GM23338 (cell line): Measurements from ENCODE around the gene TBPL1. TPM values are rescaled to one million over a fixed set of nuclear protein-coding genes. Genes with fewer than 3 reads are reported as not detected.
A peak's percentile ranks its signal among the peaks of the same experiment; 100 is the strongest.

Source experiments
- ATAC-seq: fragments of 200-7000 bp; cut with Tn5 transposase; 3 replicates; pipeline ENCODE4 v1.9.1; 2020
- DNase-seq: peaks from one replicate; pipeline ENCODE4 v3.0.0-alpha.2; 2015; ENCODE audit warnings: low spot score
- H2AFZ ChIP-seq: fragments of 200-600 bp; sonication (generic); 2 replicates; pipeline ENCODE4 v1.8.0; 2016; ENCODE audit warnings: antibody characterized with exemption, mild to moderate bottlenecking, moderate library complexity
- H3F3A ChIP-seq: fragments of 200-600 bp; sonication (generic); replicated peaks from 2 replicates; pipeline ENCODE4 v1.8.0; 2017; ENCODE audit warnings: antibody characterized with exemption, mixed run types, low read depth
- H3K27ac ChIP-seq: fragments of 200-600 bp; sonication (generic); 2 replicates; pipeline ENCODE4 v1.6.1; 2016; ENCODE audit warnings: low read depth
- H3K27me3 ChIP-seq: fragments of 200-600 bp; sonication (generic); 2 replicates; pipeline ENCODE4 v1.8.0; 2016; ENCODE audit warnings: mild to moderate bottlenecking, mixed run types, moderate library complexity; ENCODE audit not compliant: insufficient read depth
- H3K36me3 ChIP-seq: fragments of 200-600 bp; sonication (generic); 2 replicates; pipeline ENCODE4 v1.8.0; 2016; ENCODE audit warnings: mild to moderate bottlenecking; ENCODE audit not compliant: insufficient read depth
- H3K4me1 ChIP-seq: fragments of 200-600 bp; sonication (generic); 2 replicates; pipeline ENCODE4 v1.8.0; 2016; ENCODE audit warnings: mild to moderate bottlenecking, moderate library complexity; ENCODE audit not compliant: insufficient read depth
- H3K4me2 ChIP-seq: fragments of 200-600 bp; sonication (generic); 2 replicates; pipeline ENCODE4 v1.7.1; 2017; ENCODE audit warnings: mixed run types
- H3K4me3 ChIP-seq: fragments of 200-600 bp; sonication (generic); 2 replicates; pipeline ENCODE4 v1.6.1; 2016; ENCODE audit warnings: mixed run types
- H3K79me2 ChIP-seq: fragments of 200-600 bp; sonication (generic); replicated peaks from 2 replicates; pipeline ENCODE4 v1.8.0; 2017; ENCODE audit warnings: mild to moderate bottlenecking; ENCODE audit not compliant: insufficient read depth
- H3K9me2 ChIP-seq: fragments of 200-600 bp; sonication (generic); 2 replicates; pipeline ENCODE4 v1.8.0; 2017; ENCODE audit not compliant: insufficient read depth
- H4K20me1 ChIP-seq: fragments of 200-600 bp; sonication (generic); replicated peaks from 2 replicates; pipeline ENCODE4 v1.8.0; 2017; ENCODE audit warnings: mild to moderate bottlenecking; ENCODE audit not compliant: insufficient read depth
- H3K27ac Mint-ChIP-seq: 2 replicates; pipeline ENCODE4 v1.8.0; 2020; ENCODE audit warnings: inconsistent platforms, mild to moderate bottlenecking, moderate library complexity, mixed read lengths
- H3K27me3 Mint-ChIP-seq: 3 replicates; pipeline ENCODE4 v1.8.0; 2022; ENCODE audit warnings: low read depth, mild to moderate bottlenecking, moderate library complexity, mixed read lengths, inconsistent platforms; ENCODE audit not compliant: insufficient read depth, poor library complexity
- H3K36me3 Mint-ChIP-seq: 3 replicates; pipeline ENCODE4 v1.8.0; 2021; ENCODE audit warnings: low read depth, mild to moderate bottlenecking, inconsistent platforms, moderate library complexity, mixed read lengths
- H3K4me1 Mint-ChIP-seq: 3 replicates; pipeline ENCODE4 v1.8.0; 2020; ENCODE audit warnings: mild to moderate bottlenecking, inconsistent platforms, mixed read lengths
- H3K4me3 Mint-ChIP-seq: 3 replicates; pipeline ENCODE4 v1.8.0; 2021; ENCODE audit warnings: moderate library complexity, mild to moderate bottlenecking, inconsistent platforms, mixed read lengths
- H3K9me3 Mint-ChIP-seq: 3 replicates; pipeline ENCODE4 v1.8.0; 2020; ENCODE audit warnings: moderate library complexity, mild to moderate bottlenecking, inconsistent platforms, mixed read lengths
- CTCF ChIP-seq, 2 experiments: fragments of 200-600 bp in 1 of 2; sonication (generic) in 1 of 2; conservative IDR thresholded peaks; 2 replicates each; pipeline versions ENCODE4 v1.5.1 to v1.6.1; 2016 to 2017; ENCODE audit warnings: antibody characterized with exemption in 2 of 2, low read depth in 2 of 2, mild to moderate bottlenecking in 2 of 2, moderate library complexity in 1 of 2
- STAT1 ChIP-seq: IDR thresholded peaks from one replicate; pipeline ENCODE4 v1.6.1; 2016; ENCODE audit warnings: antibody characterized with exemption; ENCODE audit not compliant: unreplicated experiment
- ZNF462 ChIP-seq: fragments of 250-450 bp; sonication (Bioruptor Pico); IDR thresholded peaks from 2 replicates; pipeline ENCODE4 v1.5.0; 2020; ENCODE audit warnings: mild to moderate bottlenecking, moderate library complexity
- polyA plus RNA-seq: library from polyadenylated mRNA; unstranded; fragments of >200 nt; fragmentation: Nextera tagmentation; extraction: Ambion mirVana; gene quantifications from 2 replicates; pipeline ENCODE4 v1.2.1, GENCODE V29; 2016
- total RNA-seq: library from RNA; depleted of rRNA; stranded (reverse); fragments of >200 nt; shearing (Covaris generic); gene quantifications from 2 replicates; pipeline ENCODE4 v1.2.3, GENCODE V29; 2014

The TBPL1 gene
- total and polyA plus RNA-seq, 2 experiments from 2014 or later: 72.9 to 139 TPM

DNA sequence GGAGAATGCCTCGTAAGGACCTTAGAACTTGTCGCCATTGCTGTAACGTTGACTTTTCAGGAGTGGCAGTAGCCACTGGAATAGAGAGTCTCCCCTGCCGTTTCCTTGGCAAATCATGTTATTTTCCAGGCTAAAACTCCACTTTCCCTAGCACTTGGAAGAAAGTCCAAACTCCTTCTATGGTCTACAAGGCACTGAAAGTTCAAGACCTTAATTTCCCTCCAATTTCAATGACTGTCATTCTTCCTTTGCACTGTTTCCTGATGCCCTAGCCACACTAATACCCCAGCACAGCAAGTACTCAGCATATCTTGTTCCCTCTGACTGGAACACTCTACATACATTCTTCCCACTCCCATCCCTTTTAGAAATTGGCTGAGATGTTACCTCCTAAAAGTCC is 1.8 kb upstream of the TBPL1 start (continued):
- TF ChIP-seq ZNF462: no peak

GRCh38 chr6:133951881-133952814 is 876 bp upstream of the TBPL1 start:
- Histone ChIP-seq H3F3A (no peaks in the 10 kb centered on the region), H3K4me3 (peak overlapping the region; percentile 57), H3K4me2 (peak overlapping the region; percentile 73), H3K27ac (no peak overlapping the region), H3K79me2 (peaks cover 37% of the 10 kb centered on the region), H3K4me1 (peaks cover 23% of the 10 kb centered on the region), H3K9me2 (no peaks in the 10 kb centered on the region), H3K27me3 (no peaks in the 10 kb centered on the region), H4K20me1 (peaks cover 20% of the 10 kb centered on the region), H2AFZ (peak overlapping the region; percentile 70), H3K36me3 (no peaks in the 10 kb centered on the region)
- Mint-ChIP-seq H3K4me3 (peak overlapping the region; percentile 98), H3K4me1 (peaks cover 31% of the 10 kb centered on the region), H3K36me3 (no peaks in the 10 kb centered on the region), H3K27ac (no peak overlapping the region), H3K27me3 (peaks cover 9% of the 10 kb centered on the region), H3K9me3 (no peaks in the 10 kb centered on the region)
- peak; percentile 79 for DNase-seq
- ATAC-seq: peak; percentile 46
- no peak for TF ChIP-seq STAT1
- peak; percentile 4 to 36; a peak in 2 of 4 replicates for TF ChIP-seq CTCF (conservative IDR thresholded peaks at IDR 0.05; ENCODE audit: low read depth in 2 of 2)
